Adrenal gland (tissue), 5 donors: Measurements from ENCODE around the gene DHRS1.

Source experiments
- POLR2A ChIP-seq, 2 donors: fragments of 450-650 bp; IDR thresholded peaks; one replicate each; pipeline ENCODE4 v1.6.1; 2017; ENCODE audit warnings: antibody characterized with exemption in 2 of 2, mild to moderate bottlenecking in 2 of 2, moderate library complexity in 1 of 2
- TF ChIP-seq, protein P1 (sequence below), 6 experiments: fragments of 450-650 bp in 4 of 6; fragments of 200-600 bp in 2 of 6; sonication (generic) in 1 of 6; IDR thresholded peaks; 1 replicate in 5 of 6; 2 replicates in 1 of 6; pipeline versions ENCODE4 v1.5.1 to v1.8.0; 2016 to 2021; ENCODE audit warnings: antibody characterized with exemption in 6 of 6, mild to moderate bottlenecking in 2 of 6, moderate library complexity in 1 of 6
- donor health status: DM: no; HTN: no; CAD: no.

GRCh38 chr14:24277071-24277470, 22.5 kb downstream of the DHRS1 start:
- no peak for TF ChIP-seq POLR2A (IDR thresholded peaks at IDR 0.05)
- TF ChIP-seq, protein P1, sequence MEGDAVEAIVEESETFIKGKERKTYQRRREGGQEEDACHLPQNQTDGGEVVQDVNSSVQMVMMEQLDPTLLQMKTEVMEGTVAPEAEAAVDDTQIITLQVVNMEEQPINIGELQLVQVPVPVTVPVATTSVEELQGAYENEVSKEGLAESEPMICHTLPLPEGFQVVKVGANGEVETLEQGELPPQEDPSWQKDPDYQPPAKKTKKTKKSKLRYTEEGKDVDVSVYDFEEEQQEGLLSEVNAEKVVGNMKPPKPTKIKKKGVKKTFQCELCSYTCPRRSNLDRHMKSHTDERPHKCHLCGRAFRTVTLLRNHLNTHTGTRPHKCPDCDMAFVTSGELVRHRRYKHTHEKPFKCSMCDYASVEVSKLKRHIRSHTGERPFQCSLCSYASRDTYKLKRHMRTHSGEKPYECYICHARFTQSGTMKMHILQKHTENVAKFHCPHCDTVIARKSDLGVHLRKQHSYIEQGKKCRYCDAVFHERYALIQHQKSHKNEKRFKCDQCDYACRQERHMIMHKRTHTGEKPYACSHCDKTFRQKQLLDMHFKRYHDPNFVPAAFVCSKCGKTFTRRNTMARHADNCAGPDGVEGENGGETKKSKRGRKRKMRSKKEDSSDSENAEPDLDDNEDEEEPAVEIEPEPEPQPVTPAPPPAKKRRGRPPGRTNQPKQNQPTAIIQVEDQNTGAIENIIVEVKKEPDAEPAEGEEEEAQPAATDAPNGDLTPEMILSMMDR (IDR thresholded peaks at IDR 0.05) = no peak
